H1 (cell line): ENCODE results near the gene RD3L. TPM values are rescaled to one million over a fixed set of nuclear protein-coding genes. Genes with fewer than 3 reads are reported as not detected.

ENCODE experiments used
- CTCF ChIP-seq, 3 experiments: IDR thresholded peaks; 1 replicate in 2 of 3; 2 replicates in 1 of 3; pipeline versions ENCODE4 v1.5.1 to v1.6.1; 2011; ENCODE audit warnings: low read length in 3 of 3, mild to moderate bottlenecking in 3 of 3, inconsistent platforms in 2 of 3, low read depth in 1 of 3, moderate library complexity in 1 of 3; ENCODE audit not compliant: insufficient read depth in 1 of 3; ENCODE audit errors: control extremely low read depth in 1 of 3
- FOSL1 ChIP-seq: IDR thresholded peaks from 2 replicates; pipeline ENCODE4 v1.6.1; 2011; ENCODE audit warnings: mild to moderate bottlenecking, low read depth, low read length, moderate library complexity; ENCODE audit not compliant: insufficient read depth
- TAF1 ChIP-seq: IDR thresholded peaks from 2 replicates; pipeline ENCODE4 v1.6.1; 2011; ENCODE audit warnings: mild to moderate bottlenecking, low read depth, low read length
- polyA plus RNA-seq, 7 experiments: library from polyadenylated mRNA; depleted of rRNA in 3 of 7; stranded (reverse) in 5 of 7; unstranded in 2 of 7; fragments of >200 nt in 5 of 7; fragments of 200-250 nt in 2 of 7; gene quantifications; 1 replicate in 5 of 7; 2 replicates in 1 of 7; 4 replicates in 1 of 7; pipeline versions ENCODE4 v1.2.1 to v1.2.3, GENCODE V29; 2011 to 2013; ENCODE audit warnings: missing spikeins in 2 of 7, mixed read lengths in 2 of 7
- total RNA-seq: library from RNA; stranded (reverse); fragmentation: NEBNext Ultra II Directional; extraction: Animal tissue kit (Norgen Biotek cat#: 25700); gene quantifications from 2 replicates; pipeline ENCODE4 v1.2.1, GENCODE V29; 2021

Gene RD3L
- total and polyA plus RNA-seq, 2 of the 8 experiments (the other 6 are each of a cell fraction or from before 2014, with no cell fraction given), result not detected

GRCh38 chr14:103973354-103973753 is 31.0 kb upstream of the RD3L start (continued):
- TF ChIP-seq FOSL1 (no peak), CTCF (IDR thresholded peaks at IDR 0.05; ENCODE audit: control extremely low read depth in 1 of 3, insufficient read depth in 1 of 3, low read depth in 1 of 3, low read length in 3 of 3) (no peak), TAF1 (no peak)
- TF ChIP-seq, all 59 proteins: peak for 0
